ENCODE results near the gene AGPAT3.

Gene AGPAT3

GRCh38 chr21:44003307-44003966 is 138.4 kb downstream of the AGPAT3 start:
- H3K9ac ChIP-seq (ENCODE audit: low read length): no peak overlapping the region
- no peak overlapping the region for H3K4me3 ChIP-seq (ENCODE audit: low read length)
- no peaks in the 10 kb centered on the region for H3K4me1 ChIP-seq (ENCODE audit: control insufficient read depth, insufficient read depth, low read length)
- no peaks in the 10 kb centered on the region for H3K9me3 ChIP-seq (ENCODE audit: control insufficient read depth, low read length)
- H3K27me3 ChIP-seq (ENCODE audit: control insufficient read depth, insufficient read depth, low read length): peaks cover 4% of the 10 kb centered on the region
- H3K36me3 ChIP-seq (ENCODE audit: control insufficient read depth, insufficient read depth, low read length): no peaks in the 10 kb centered on the region

- no peak overlapping the region for H3K4me3 ChIP-seq (ENCODE audit: low read length)
- H3K36me3 ChIP-seq (ENCODE audit: control insufficient read depth, insufficient read depth, low read length): no peaks in the 10 kb centered on the region
- H3K9ac ChIP-seq (ENCODE audit: low read length): no peak overlapping the region
- no peaks in the 10 kb centered on the region for H3K4me1 ChIP-seq (ENCODE audit: control insufficient read depth, insufficient read depth, low read length)
- no peaks in the 10 kb centered on the region for H3K9me3 ChIP-seq (ENCODE audit: control insufficient read depth, low read length)
- H3K27me3 ChIP-seq (ENCODE audit: control insufficient read depth, insufficient read depth, low read length): peaks cover 4% of the 10 kb centered on the region
Measured at GRCh38 chr21:44005071-44005470, 140.0 kb downstream of the AGPAT3 start.

- peaks cover 1% of the 10 kb centered on the region for H3K27me3 ChIP-seq (ENCODE audit: control insufficient read depth, insufficient read depth, low read length)
- H3K36me3 ChIP-seq (ENCODE audit: control insufficient read depth, insufficient read depth, low read length): no peaks in the 10 kb centered on the region
- H3K4me1 ChIP-seq (ENCODE audit: control insufficient read depth, insufficient read depth, low read length): no peaks in the 10 kb centered on the region
- H3K9me3 ChIP-seq (ENCODE audit: control insufficient read depth, low read length): no peaks in the 10 kb centered on the region
- no peak overlapping the region for H3K9ac ChIP-seq (ENCODE audit: low read length)
- H3K4me3 ChIP-seq (ENCODE audit: low read length): no peak overlapping the region
Measured at GRCh38 chr21:44005593-44005992, 140.6 kb downstream of the AGPAT3 start.

GRCh38 chr21:44006017-44006619 is 141.1 kb downstream of the AGPAT3 start:
- H3K27me3 ChIP-seq (ENCODE audit: control insufficient read depth, insufficient read depth, low read length): no peaks in the 10 kb centered on the region
- H3K9ac ChIP-seq (ENCODE audit: low read length): no peak overlapping the region
- no peaks in the 10 kb centered on the region for H3K9me3 ChIP-seq (ENCODE audit: control insufficient read depth, low read length)
- no peaks in the 10 kb centered on the region for H3K36me3 ChIP-seq (ENCODE audit: control insufficient read depth, insufficient read depth, low read length)
- peaks cover 3% of the 10 kb centered on the region for H3K4me1 ChIP-seq (ENCODE audit: control insufficient read depth, insufficient read depth, low read length)
- H3K4me3 ChIP-seq (ENCODE audit: low read length): no peak overlapping the region

- H3K36me3 ChIP-seq (ENCODE audit: control insufficient read depth, insufficient read depth, low read length): no peaks in the 10 kb centered on the region
- H3K4me3 ChIP-seq (ENCODE audit: low read length): no peak overlapping the region
- H3K27me3 ChIP-seq (ENCODE audit: control insufficient read depth, insufficient read depth, low read length): no peaks in the 10 kb centered on the region
- H3K4me1 ChIP-seq (ENCODE audit: control insufficient read depth, insufficient read depth, low read length): peaks cover 6% of the 10 kb centered on the region
- H3K9me3 ChIP-seq (ENCODE audit: control insufficient read depth, low read length): no peaks in the 10 kb centered on the region
- H3K9ac ChIP-seq (ENCODE audit: low read length): no peak overlapping the region
Measured at GRCh38 chr21:44006656-44007055, 141.6 kb downstream of the AGPAT3 start.

DNA sequence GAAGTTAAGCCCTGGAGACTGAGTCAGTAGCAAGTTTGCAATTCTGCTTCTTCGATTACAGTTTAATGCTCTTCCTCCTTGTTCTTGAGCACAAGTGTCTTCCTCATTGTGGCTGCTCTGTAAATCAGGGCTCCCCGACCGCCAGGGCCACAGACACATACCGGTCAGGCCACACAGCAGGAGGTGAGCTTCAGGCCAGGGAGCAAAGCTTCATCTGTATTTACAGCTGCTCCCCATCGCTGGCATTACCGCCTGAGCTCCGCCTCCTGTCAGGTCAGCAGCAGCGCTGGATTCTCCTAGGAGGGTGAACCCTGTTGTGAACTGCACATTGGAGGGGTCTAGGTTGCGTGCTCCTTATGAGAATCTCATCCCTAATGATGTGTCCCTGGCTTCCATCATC is 145.4 kb downstream of the AGPAT3 start:
- Histone ChIP-seq H3K9ac (ENCODE audit: low read length) (no peak overlapping the region), H3K9me3 (ENCODE audit: control insufficient read depth, low read length) (no peaks in the 10 kb centered on the region), H3K36me3 (ENCODE audit: control insufficient read depth, insufficient read depth, low read length) (no peaks in the 10 kb centered on the region), H3K4me3 (ENCODE audit: low read length) (no peak overlapping the region), H3K4me1 (ENCODE audit: control insufficient read depth, insufficient read depth, low read length) (peaks cover 22% of the 10 kb centered on the region), H3K27me3 (ENCODE audit: control insufficient read depth, insufficient read depth, low read length) (no peaks in the 10 kb centered on the region)

GRCh38 chr21:44011123-44011522 is 146.1 kb downstream of the AGPAT3 start:
- Histone ChIP-seq H3K4me1 (ENCODE audit: control insufficient read depth, insufficient read depth, low read length) (peaks cover 22% of the 10 kb centered on the region), H3K9me3 (ENCODE audit: control insufficient read depth, low read length) (no peaks in the 10 kb centered on the region), H3K4me3 (ENCODE audit: low read length) (no peak overlapping the region), H3K36me3 (ENCODE audit: control insufficient read depth, insufficient read depth, low read length) (no peaks in the 10 kb centered on the region), H3K9ac (ENCODE audit: low read length) (peak overlapping the region; percentile 78), H3K27me3 (ENCODE audit: control insufficient read depth, insufficient read depth, low read length) (no peaks in the 10 kb centered on the region)

DNA sequence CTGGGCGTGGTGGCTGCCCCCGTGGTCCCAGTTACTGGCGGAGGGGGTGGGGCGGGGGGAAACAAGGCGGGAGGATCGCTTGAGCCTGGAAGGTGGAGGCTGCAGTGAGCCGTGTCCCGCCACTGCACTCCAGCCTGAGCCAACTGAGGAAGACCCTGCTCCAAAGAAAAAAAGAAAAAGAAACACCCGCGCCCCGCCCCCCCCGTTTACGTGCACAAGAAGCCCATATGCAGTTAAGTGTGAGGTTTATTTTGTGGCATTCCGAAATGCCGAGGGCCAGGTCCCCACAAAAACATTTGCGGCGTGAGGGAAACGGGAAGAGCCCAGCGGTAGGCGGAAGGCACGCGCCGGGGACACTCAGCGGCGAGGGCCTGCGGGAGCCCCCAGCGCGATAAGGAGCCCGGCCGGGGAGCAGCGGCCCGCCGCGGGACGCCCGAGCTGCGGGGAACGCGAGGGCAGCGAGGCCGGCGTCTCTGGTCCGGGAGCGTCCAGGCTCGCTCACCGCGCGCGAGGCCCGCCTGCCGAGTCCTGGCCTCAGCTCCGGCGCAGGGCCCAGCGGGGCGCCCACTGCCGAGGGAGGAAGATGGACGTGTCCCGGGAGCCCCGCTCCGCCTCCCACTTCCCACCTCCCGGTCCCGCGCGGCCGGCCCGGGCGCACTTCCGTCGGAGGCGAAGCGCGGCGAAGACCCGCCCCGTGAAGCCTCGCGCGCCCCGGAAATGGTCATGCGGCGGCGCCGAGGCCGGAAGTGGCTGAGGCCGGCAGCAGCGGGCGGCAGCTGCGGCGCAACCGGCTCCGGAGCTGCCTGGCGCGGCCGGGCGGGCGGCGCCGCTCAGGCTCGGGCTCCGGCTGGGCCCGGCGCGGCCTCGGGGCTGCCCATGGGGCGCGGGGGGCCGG is 146.8 kb downstream of the AGPAT3 start, which contains the start of gene TRAPPC10:
TSS of gene TRAPPC10 (plus strand) at position 731 of the 895 bp plus-strand sequence. CDS start 185 bp downstream, outside the sequence.
- Histone ChIP-seq H3K9ac (ENCODE audit: low read length) (peak within 1 kb of the TSS; percentile 78), H3K27me3 (ENCODE audit: control insufficient read depth, insufficient read depth, low read length) (no peaks in the 10 kb centered on the region), H3K9me3 (ENCODE audit: control insufficient read depth, low read length) (no peaks in the 10 kb centered on the region), H3K36me3 (ENCODE audit: control insufficient read depth, insufficient read depth, low read length) (no peaks in the 10 kb centered on the region), H3K4me3 (ENCODE audit: low read length) (peak within 1 kb of the TSS; percentile 77), H3K4me1 (ENCODE audit: control insufficient read depth, insufficient read depth, low read length) (peaks cover 22% of the 10 kb centered on the region)

DNA sequence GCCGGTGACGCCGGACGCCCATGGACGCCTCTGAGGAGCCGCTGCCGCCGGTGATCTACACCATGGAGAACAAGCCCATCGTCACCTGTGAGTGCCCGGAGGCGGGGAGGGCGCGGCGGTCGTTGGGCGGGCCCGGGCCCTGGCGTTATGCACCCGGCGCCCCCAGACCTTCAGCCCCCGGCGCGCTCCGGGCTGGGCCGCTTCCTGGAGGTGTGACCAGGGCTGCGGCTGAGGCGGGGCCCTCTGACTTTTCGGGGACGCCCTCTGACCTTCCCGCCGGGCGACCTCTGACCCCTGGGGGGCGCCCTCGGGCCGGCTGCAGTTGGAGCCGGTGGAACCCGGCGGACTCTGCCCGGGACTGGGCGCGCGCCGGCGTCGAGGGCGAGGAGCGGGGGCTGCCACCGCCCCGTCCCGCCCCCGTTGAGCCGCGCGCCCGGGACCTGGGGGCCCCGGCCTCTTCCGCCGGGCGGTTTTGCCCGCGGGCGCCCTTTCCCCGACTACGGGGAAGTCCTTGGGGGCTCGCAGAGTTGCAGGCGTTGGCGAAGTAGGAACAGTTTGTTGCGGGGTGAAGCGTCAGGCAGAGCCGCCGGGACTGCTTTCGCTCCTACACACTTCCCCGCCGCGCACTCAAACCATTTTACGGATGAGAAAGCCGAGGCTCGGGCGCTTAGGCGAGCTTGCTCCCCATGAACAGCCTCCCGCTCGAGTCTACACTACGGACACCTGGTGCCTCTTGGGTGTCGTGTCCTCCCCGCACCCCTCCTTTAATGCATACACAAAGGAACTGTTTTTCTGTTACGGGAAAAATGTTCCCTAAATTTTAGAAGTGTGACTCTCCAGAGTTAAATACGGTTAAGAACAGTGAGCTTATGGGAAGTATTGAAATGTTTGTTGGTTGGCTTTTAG is 147.7 kb downstream of the AGPAT3 start:
- no peaks in the 10 kb centered on the region for H3K9me3 ChIP-seq (ENCODE audit: control insufficient read depth, low read length)
- no peaks in the 10 kb centered on the region for H3K27me3 ChIP-seq (ENCODE audit: control insufficient read depth, insufficient read depth, low read length)
- peak overlapping the region; percentile 77 for H3K4me3 ChIP-seq (ENCODE audit: low read length)
- H3K9ac ChIP-seq (ENCODE audit: low read length): peak overlapping the region; percentile 74
- H3K4me1 ChIP-seq (ENCODE audit: control insufficient read depth, insufficient read depth, low read length): peaks cover 25% of the 10 kb centered on the region
- no peaks in the 10 kb centered on the region for H3K36me3 ChIP-seq (ENCODE audit: control insufficient read depth, insufficient read depth, low read length)

- H3K4me1 ChIP-seq (ENCODE audit: control insufficient read depth, insufficient read depth, low read length): peaks cover 25% of the 10 kb centered on the region
- H3K9me3 ChIP-seq (ENCODE audit: control insufficient read depth, low read length): no peaks in the 10 kb centered on the region
- no peaks in the 10 kb centered on the region for H3K36me3 ChIP-seq (ENCODE audit: control insufficient read depth, insufficient read depth, low read length)
- H3K4me3 ChIP-seq (ENCODE audit: low read length): peak overlapping the region; percentile 77
- H3K27me3 ChIP-seq (ENCODE audit: control insufficient read depth, insufficient read depth, low read length): no peaks in the 10 kb centered on the region
- H3K9ac ChIP-seq (ENCODE audit: low read length): peak overlapping the region; percentile 74
Measured at GRCh38 chr21:44013380-44014088, 148.5 kb downstream of the AGPAT3 start.

DNA sequence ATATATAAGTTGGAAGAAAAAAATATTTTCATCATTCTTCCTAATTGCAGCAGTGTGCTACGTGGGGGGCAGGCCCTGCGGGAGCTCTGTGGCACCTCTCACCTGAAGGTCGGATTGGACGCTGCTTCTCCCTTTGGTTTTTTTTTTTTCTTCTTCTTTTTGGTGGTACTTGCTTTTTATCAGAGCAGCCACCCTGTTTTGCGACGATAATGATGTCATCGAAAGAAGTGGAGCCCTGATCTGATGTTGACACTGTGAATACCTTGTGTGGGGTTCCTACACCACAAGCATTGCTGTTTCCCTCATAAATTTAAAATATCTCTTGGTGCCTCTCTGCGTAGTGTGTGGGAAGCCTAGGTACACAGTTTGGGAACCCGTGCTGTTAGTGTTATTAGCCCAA is 152.6 kb downstream of the AGPAT3 start:
- Histone ChIP-seq H3K9me3 (ENCODE audit: control insufficient read depth, low read length) (no peaks in the 10 kb centered on the region), H3K27me3 (ENCODE audit: control insufficient read depth, insufficient read depth, low read length) (no peaks in the 10 kb centered on the region), H3K36me3 (ENCODE audit: control insufficient read depth, insufficient read depth, low read length) (no peaks in the 10 kb centered on the region), H3K4me3 (ENCODE audit: low read length) (no peak overlapping the region), H3K4me1 (ENCODE audit: control insufficient read depth, insufficient read depth, low read length) (peaks cover 25% of the 10 kb centered on the region), H3K9ac (ENCODE audit: low read length) (no peak overlapping the region)
